H1 (cell line): Measurements from ENCODE around the gene QPCTL. TPM values are rescaled to one million over a fixed set of nuclear protein-coding genes. Genes with fewer than 3 reads are reported as not detected.
A peak's percentile ranks its signal among the peaks of the same experiment; 100 is the strongest.

Experiments
- CTCF ChIA-PET: fragments of 300-600 bp; sonication (Branson Sonifier 250); formaldehyde crosslinking; loops from one replicate; lab custom pipeline; 2021; ENCODE audit not compliant: partially characterized antibody; lab: Charles Lee
- POLR2A ChIA-PET: fragments of 300-600 bp; sonication (Branson Sonifier 250); formaldehyde crosslinking; loops from one replicate; lab custom pipeline; 2021; ENCODE audit warnings: inconsistent platforms; ENCODE audit not compliant: partially characterized antibody; lab: Charles Lee
- DNase-seq, 2 experiments: peaks; one replicate each; pipeline versions ENCODE4 v3.0.0 to v3.0.0-alpha.2; 2010 to 2022; ENCODE audit warnings: low spot score in 2 of 2, low read depth in 1 of 2, mixed read lengths in 1 of 2
- FAIRE-seq: peaks from 2 replicates; lab custom pipeline; 2011; peaks lifted over from hg19 to GRCh38; lab: Jason Lieb, UNC
- H2AFZ ChIP-seq: 2 replicates; pipeline ENCODE4 v1.8.1; 2012; ENCODE audit warnings: low read length, inconsistent platforms
- H2AK5ac ChIP-seq: 2 replicates; pipeline ENCODE4 v1.6.1; 2013; ENCODE audit warnings: low read depth, low read length
- H2BK120ac ChIP-seq: replicated peaks from 2 replicates; pipeline ENCODE3; 2013; ENCODE audit warnings: low read depth, low read length, inconsistent platforms
- H2BK12ac ChIP-seq: 2 replicates; pipeline ENCODE4 v1.6.1; 2013; ENCODE audit warnings: low read depth, low read length
- H2BK15ac ChIP-seq: 2 replicates; pipeline ENCODE4 v1.6.1; 2013; ENCODE audit warnings: low read length
- H2BK20ac ChIP-seq: 2 replicates; pipeline ENCODE4 v1.6.1; 2013; ENCODE audit warnings: low read length
- H2BK5ac ChIP-seq: 2 replicates; pipeline ENCODE4 v1.6.1; 2013; ENCODE audit warnings: low read depth, low read length
- H3K14ac ChIP-seq: 2 replicates; pipeline ENCODE4 v1.6.1; 2013; ENCODE audit warnings: inconsistent platforms; ENCODE audit not compliant: insufficient read length
- H3K18ac ChIP-seq: 2 replicates; pipeline ENCODE4 v1.6.1; 2013; ENCODE audit warnings: low read length; ENCODE audit errors: extremely low read depth
- H3K23ac ChIP-seq: 2 replicates; pipeline ENCODE4 v1.6.1; 2013; ENCODE audit warnings: inconsistent platforms; ENCODE audit not compliant: insufficient read length
- H3K23me2 ChIP-seq: 2 replicates; pipeline ENCODE4 v1.6.1; 2013; ENCODE audit warnings: low read depth, low read length
- H3K27ac ChIP-seq: 2 replicates; pipeline ENCODE4 v1.6.1; 2011; ENCODE audit warnings: low read depth, low read length, inconsistent platforms
- H3K27me3 ChIP-seq, 4 experiments: replicated peaks in 1 of 4; 1 replicate in 1 of 4; 2 replicates in 3 of 4; pipeline versions ENCODE4 v1.6.1 to v1.8.1; 2011 to 2013; ENCODE audit warnings: low read length in 3 of 4, mild to moderate bottlenecking in 3 of 4, inconsistent platforms in 2 of 4, mixed read lengths in 2 of 4, moderate library complexity in 1 of 4; ENCODE audit not compliant: control insufficient read depth in 3 of 4, insufficient read depth in 3 of 4; ENCODE audit errors: extremely low read depth in 1 of 4
- H3K36me3 ChIP-seq, 4 experiments: 2 replicates each; pipeline versions ENCODE4 v1.6.1 to v1.8.1; 2011 to 2013; ENCODE audit warnings: mild to moderate bottlenecking in 4 of 4, low read length in 3 of 4, moderate library complexity in 2 of 4, control low read depth in 1 of 4, inconsistent platforms in 1 of 4; ENCODE audit not compliant: insufficient read depth in 4 of 4, control insufficient read depth in 2 of 4
- H3K4ac ChIP-seq: replicated peaks from 2 replicates; pipeline ENCODE3; 2013; ENCODE audit warnings: low read length, low read depth, mixed read lengths, inconsistent platforms; ENCODE audit not compliant: insufficient read length
- H3K4me1 ChIP-seq, 4 experiments: replicated peaks in 1 of 4; 1 replicate in 1 of 4; 2 replicates in 3 of 4; pipeline versions ENCODE4 v1.6.1 to v1.8.1; 2011 to 2013; ENCODE audit warnings: low read length in 3 of 4, inconsistent platforms in 2 of 4, mixed read lengths in 1 of 4; ENCODE audit not compliant: insufficient read depth in 4 of 4, control insufficient read depth in 3 of 4
- H3K4me2 ChIP-seq, 2 experiments: 2 replicates each; pipeline versions ENCODE4 v1.6.1 to v1.8.1; 2011 to 2013; ENCODE audit warnings: low read depth in 2 of 2, low read length in 2 of 2, control low read depth in 1 of 2, inconsistent platforms in 1 of 2, mild to moderate bottlenecking in 1 of 2; ENCODE audit not compliant: insufficient read depth in 1 of 2
- H3K4me3 ChIP-seq, 4 experiments: fragments of 200-600, 300-600 bp in 1 of 4; sonication (generic), shearing (Covaris generic), sonication (Bioruptor Twin) in 1 of 4; 2 replicates each; pipeline versions ENCODE4 v1.5.1 to v1.8.1; 2011 to 2016; ENCODE audit warnings: low read length in 4 of 4, low read depth in 3 of 4, control low read depth in 2 of 4, inconsistent platforms in 2 of 4, mild to moderate bottlenecking in 2 of 4, mixed read lengths in 1 of 4, moderate library complexity in 1 of 4; ENCODE audit not compliant: insufficient read depth in 2 of 4; ENCODE audit errors: extremely low read depth in 1 of 4
- H3K56ac ChIP-seq: replicated peaks from 2 replicates; pipeline ENCODE3; 2013; ENCODE audit warnings: low read depth, mild to moderate bottlenecking, mixed read lengths, low read length, inconsistent platforms; ENCODE audit not compliant: insufficient read length
- H3K79me1 ChIP-seq: 2 replicates; pipeline ENCODE4 v1.6.1; 2013; ENCODE audit warnings: low read depth, low read length, control low read depth
- H3K79me2 ChIP-seq, 2 experiments: 2 replicates each; pipeline versions ENCODE4 v1.6.1 to v1.8.1; 2012 to 2013; ENCODE audit warnings: low read length in 2 of 2, mild to moderate bottlenecking in 2 of 2, inconsistent platforms in 1 of 2; ENCODE audit not compliant: insufficient read depth in 2 of 2, control insufficient read depth in 1 of 2
- H3K9ac ChIP-seq, 4 experiments: replicated peaks in 1 of 4; 1 replicate in 1 of 4; 2 replicates in 3 of 4; pipeline versions ENCODE4 v1.6.1 to v1.8.1; 2011 to 2013; ENCODE audit warnings: low read depth in 3 of 4, low read length in 3 of 4, control low read depth in 2 of 4, mild to moderate bottlenecking in 2 of 4, moderate library complexity in 2 of 4, inconsistent platforms in 1 of 4; ENCODE audit errors: extremely low read depth in 1 of 4
- H3K9me3 ChIP-seq, 2 experiments: 2 replicates each; pipeline versions ENCODE4 v1.6.1 to v1.8.1; 2012 to 2013; ENCODE audit warnings: mild to moderate bottlenecking in 2 of 2, moderate library complexity in 2 of 2, control low read depth in 1 of 2, inconsistent platforms in 1 of 2, low read depth in 1 of 2, low read length in 1 of 2, mixed read lengths in 1 of 2; ENCODE audit not compliant: insufficient read depth in 2 of 2
- H4K20me1 ChIP-seq, 2 experiments: replicated peaks in 1 of 2; 2 replicates each; pipeline versions ENCODE3 to v1.8.1; 2011 to 2013; ENCODE audit warnings: inconsistent platforms in 2 of 2, low read length in 2 of 2, mild to moderate bottlenecking in 1 of 2; ENCODE audit not compliant: insufficient read depth in 2 of 2, control insufficient read depth in 1 of 2
- H4K5ac ChIP-seq: 2 replicates; pipeline ENCODE4 v1.6.1; 2013; ENCODE audit warnings: low read length, low read depth, mixed read lengths, inconsistent platforms; ENCODE audit not compliant: insufficient read length
- H4K8ac ChIP-seq: 2 replicates; pipeline ENCODE4 v1.8.0; 2013; ENCODE audit warnings: mild to moderate bottlenecking, moderate library complexity, low read length, inconsistent platforms; ENCODE audit not compliant: insufficient read depth; ENCODE audit errors: extremely low read depth
- H4K91ac ChIP-seq: replicated peaks from 2 replicates; pipeline ENCODE3; 2013; ENCODE audit warnings: low read length, mixed read lengths, inconsistent platforms; ENCODE audit not compliant: insufficient read length
- ASH2L ChIP-seq: fragments of 200-600, 300-600 bp; sonication (generic); IDR thresholded peaks from one replicate; pipeline ENCODE4 v1.7.1; 2017; ENCODE audit warnings: low read length
- SIN3A ChIP-seq, 2 experiments: IDR thresholded peaks in 1 of 2; conservative IDR thresholded peaks in 1 of 2; 2 replicates each; pipeline ENCODE4 v1.6.1; 2011 to 2012; ENCODE audit warnings: low read length in 2 of 2, improper control_type of control experiment in 1 of 2, low read depth in 1 of 2, mild to moderate bottlenecking in 1 of 2
- SIX5 ChIP-seq: IDR thresholded peaks from 2 replicates; pipeline ENCODE4 v1.6.1; 2011; ENCODE audit warnings: mild to moderate bottlenecking, low read depth, low read length
- TAF1 ChIP-seq: IDR thresholded peaks from 2 replicates; pipeline ENCODE4 v1.6.1; 2011; ENCODE audit warnings: mild to moderate bottlenecking, low read depth, low read length
- TCF12 ChIP-seq: IDR thresholded peaks from 2 replicates; pipeline ENCODE4 v1.6.1; 2011; ENCODE audit warnings: low read depth, mild to moderate bottlenecking, low read length
- WGBS, 2 experiments: shearing (Covaris generic) in 1 of 2; methylation state at CpG; one replicate each; pipeline versions ENCODE4 v1.1.6 to v1.1.7; 2013 to 2015; ENCODE audit warnings: low lambda C conversion rate in 2 of 2, mixed read lengths in 2 of 2, inconsistent platforms in 1 of 2, low coverage in 1 of 2, missing lambda C conversion rate in 1 of 2; ENCODE audit not compliant: insufficient replicate concordance in 2 of 2, insufficient coverage in 1 of 2, insufficient read length in 1 of 2; ENCODE audit errors: extremely low coverage in 1 of 2, missing lambda C conversion rate in 1 of 2; 5-methylcytosine and 5-hydroxymethylcytosine counted together
- polyA plus RNA-seq, 7 experiments: library from polyadenylated mRNA; depleted of rRNA in 3 of 7; stranded (reverse) in 5 of 7; unstranded in 2 of 7; fragments of >200 nt in 5 of 7; fragments of 200-250 nt in 2 of 7; gene quantifications; 1 replicate in 5 of 7; 2 replicates in 1 of 7; 4 replicates in 1 of 7; pipeline versions ENCODE4 v1.2.1 to v1.2.3, GENCODE V29; 2011 to 2013; ENCODE audit warnings: missing spikeins in 2 of 7, mixed read lengths in 2 of 7
- total RNA-seq: library from RNA; stranded (reverse); fragmentation: NEBNext Ultra II Directional; extraction: Animal tissue kit (Norgen Biotek cat#: 25700); gene quantifications from 2 replicates; pipeline ENCODE4 v1.2.1, GENCODE V29; 2021

Gene QPCTL
- total and polyA plus RNA-seq, 2 of the 8 experiments (the other 6 are each of a cell fraction or from before 2014, with no cell fraction given): 25.2 to 35.3 TPM

GRCh38 chr19:45667620-45668341 is 24.7 kb upstream of the QPCTL start, which contains the start of gene GIPR:
Gene GIPR (plus strand): TSS chr19:45668221. CDS start chr19:45669521, 1,300 bp downstream.
- WGBS, 2 experiments: 73% methylated on average over 4 of the region's 15 CpGs; no CpG with 5 or more reads in 1 of the 2 experiments

More at GRCh38 chr19:45667620-45668341, 24.7 kb upstream of the QPCTL start, which contains the start of gene GIPR:
- peak within 1 kb of the TSS; percentile 85 for H2BK120ac ChIP-seq
- peak within 1 kb of the TSS; percentile 34 for H4K5ac ChIP-seq
- peak within 1 kb of the TSS; percentile 99 for H2BK15ac ChIP-seq
- peaks cover 18 to 31% (median 27%) of the 10 kb centered on the region in 4 experiments for H3K27me3 ChIP-seq
- H3K18ac ChIP-seq: peak within 1 kb of the TSS; percentile 84; the same call in 1 of the 2 replicates
- peak within 1 kb of the TSS; percentile 94; the same call in 1 of the 2 replicates for H2BK12ac ChIP-seq
- no peak within 1 kb of the TSS for H3K56ac ChIP-seq
- H3K4me2 ChIP-seq: peak within 1 kb of the TSS; percentile 95 to 98
- H3K9me3 ChIP-seq: no peaks in the 10 kb centered on the region
- H4K91ac ChIP-seq: peak within 1 kb of the TSS; percentile 78
- peak within 1 kb of the TSS; percentile 98 for H2BK20ac ChIP-seq
- H2AK5ac ChIP-seq: peak within 1 kb of the TSS; percentile 43
- H3K23ac ChIP-seq: no peak within 1 kb of the TSS
- H3K23me2 ChIP-seq: peaks cover 21% of the 10 kb centered on the region
- peak within 1 kb of the TSS; percentile 74; the same call in 1 of the 2 replicates for H2BK5ac ChIP-seq
- H2AFZ ChIP-seq: peak within 1 kb of the TSS; percentile 91
- H3K14ac ChIP-seq: no peak within 1 kb of the TSS
- H4K8ac ChIP-seq: no peak within 1 kb of the TSS
- peaks cover 9 to 14% (median 11%) of the 10 kb centered on the region in 4 experiments for H3K4me1 ChIP-seq
- no peaks in the 10 kb centered on the region for H3K79me1 ChIP-seq
- DNase-seq (peak in 1 of 2 experiments; percentile 89), FAIRE-seq (no peak)
- H4K20me1 ChIP-seq: peaks cover 0 to 2% of the 10 kb centered on the region in 2 experiments
- POLR2A ChIA-PET: interaction anchor here (0.9 to 3.3 kb wide), 5 partner anchors 10 to 51 kb away, joined by 3 to 9 read pairs (median 5); no protein-coding TSS in a partner anchor
- TF ChIP-seq ASH2L (no peak), SIN3A (conservative IDR thresholded peaks at IDR 0.05 in 1 of 2, IDR thresholded peaks at IDR 0.05 in 1 of 2; ENCODE audit: low read depth in 1 of 2, low read length in 2 of 2) (peak in 1 of 2 experiments; percentile 25; a peak in 1 of 4 replicates), TAF1 (no peak), TCF12 (no peak), SIX5 (no peak)
- H3K36me3 ChIP-seq: no peaks in the 10 kb centered on the region
- no peak within 1 kb of the TSS for H3K27ac ChIP-seq
- H3K4ac ChIP-seq: peak within 1 kb of the TSS; percentile 24
- CTCF ChIA-PET: interaction anchor here (0.6 to 1.4 kb wide), 5 partner anchors 15 to 268 kb away, joined by 3 to 5 read pairs (median 3); no protein-coding TSS in a partner anchor
- peak within 1 kb of the TSS; percentile 31 to 65 (median 46); a peak in 7 of 8 replicates for H3K4me3 ChIP-seq
- no peak within 1 kb of the TSS for H3K9ac ChIP-seq
- no peaks in the 10 kb centered on the region for H3K79me2 ChIP-seq
